Brain microvascular endothelial cell (primary cell): ENCODE data around the gene CALML4.

Experiments
- DNase-seq: peaks from one replicate; pipeline ENCODE4 v3.0.0-alpha.2; 2020
- H3K27ac ChIP-seq: fragments of 250-450 bp; sonication (Bioruptor Pico); 2 replicates; pipeline ENCODE4 v1.5.1; 2020; ENCODE audit warnings: mild to moderate bottlenecking, moderate library complexity
- H3K27me3 ChIP-seq: fragments of 250-450 bp; sonication (Bioruptor Pico); replicated peaks from 2 replicates; pipeline ENCODE4 v1.5.1; 2020; ENCODE audit warnings: mild to moderate bottlenecking
- H3K36me3 ChIP-seq: fragments of 250-450 bp; sonication (Bioruptor Pico); replicated peaks from 2 replicates; pipeline ENCODE4 v1.5.1; 2020; ENCODE audit warnings: mild to moderate bottlenecking
- H3K4me3 ChIP-seq: 2 replicates; pipeline ENCODE4 v1.5.1; 2011; ENCODE audit warnings: low read depth, mild to moderate bottlenecking, control low read depth, low read length, moderate library complexity
- CTCF ChIP-seq: IDR thresholded peaks from 2 replicates; pipeline ENCODE4 v1.5.1; 2011; ENCODE audit warnings: low read depth, mild to moderate bottlenecking, moderate library complexity, low read length, control low read depth, inconsistent platforms; ENCODE audit errors: missing control alignments
- in situ Hi-C: cut with HindIII; loops from 2 replicates; pipeline ENCODE4 v1.10.0; 2017; ENCODE audit warnings: low sequenced_read_pairs, low pct_ligation_motif_present

CALML4 gene

GRCh38 chr15:68204776-68205557 lies at the start of gene CALML4:
Gene CALML4 (minus strand): TSS chr15:68205332. CDS start chr15:68205247, 85 bp downstream.
- no peak for DNase-seq
- H3K27ac ChIP-seq = no peak within 1 kb of the TSS
- TF ChIP-seq CTCF = no peak
- no peaks in the 10 kb centered on the region for H3K27me3 ChIP-seq
- no peak within 1 kb of the TSS for H3K4me3 ChIP-seq
- H3K36me3 ChIP-seq = no peaks in the 10 kb centered on the region
- in situ Hi-C loops = no loop called here

GRCh38 chr15:68252925-68253534 lies 47.9 kb upstream of the CALML4 start:
- peak; percentile 81 for TF ChIP-seq CTCF
- H3K27ac ChIP-seq = no peak overlapping the region
- in situ Hi-C loops = no loop called here
- peak; percentile 74 for DNase-seq
- H3K36me3 ChIP-seq = no peaks in the 10 kb centered on the region
- H3K4me3 ChIP-seq = no peak overlapping the region
- no peaks in the 10 kb centered on the region for H3K27me3 ChIP-seq

GRCh38 chr15:68249058-68249713 lies 44.1 kb upstream of the CALML4 start:
- Histone ChIP-seq H3K27me3 (no peaks in the 10 kb centered on the region), H3K27ac (no peak overlapping the region), H3K4me3 (no peak overlapping the region), H3K36me3 (no peaks in the 10 kb centered on the region)
- no peak for TF ChIP-seq CTCF
- in situ Hi-C loops = no loop called here
- no peak for DNase-seq

- H3K27me3 ChIP-seq = no peaks in the 10 kb centered on the region
- no peak for DNase-seq
- in situ Hi-C loops = no loop called here
- no peak overlapping the region for H3K27ac ChIP-seq
- no peak for TF ChIP-seq CTCF
- no peaks in the 10 kb centered on the region for H3K36me3 ChIP-seq
- no peak overlapping the region for H3K4me3 ChIP-seq
Measured at GRCh38 chr15:68244235-68244634, 39.1 kb upstream of the CALML4 start.

- TF ChIP-seq CTCF = no peak
- Histone ChIP-seq H3K4me3 (no peak overlapping the region), H3K27me3 (no peaks in the 10 kb centered on the region), H3K27ac (no peak overlapping the region), H3K36me3 (no peaks in the 10 kb centered on the region)
- in situ Hi-C loops = no loop called here
- DNase-seq = no peak
Measured at GRCh38 chr15:68241088-68241935, 36.2 kb upstream of the CALML4 start.
